Measurements from ENCODE around the gene SRCAP. TPM values are rescaled to one million over a fixed set of nuclear protein-coding genes. Genes with fewer than 3 reads are reported as not detected.

Gene SRCAP
- total RNA-seq, 1 donor from 2014 or later, result 4.6 TPM

DNA sequence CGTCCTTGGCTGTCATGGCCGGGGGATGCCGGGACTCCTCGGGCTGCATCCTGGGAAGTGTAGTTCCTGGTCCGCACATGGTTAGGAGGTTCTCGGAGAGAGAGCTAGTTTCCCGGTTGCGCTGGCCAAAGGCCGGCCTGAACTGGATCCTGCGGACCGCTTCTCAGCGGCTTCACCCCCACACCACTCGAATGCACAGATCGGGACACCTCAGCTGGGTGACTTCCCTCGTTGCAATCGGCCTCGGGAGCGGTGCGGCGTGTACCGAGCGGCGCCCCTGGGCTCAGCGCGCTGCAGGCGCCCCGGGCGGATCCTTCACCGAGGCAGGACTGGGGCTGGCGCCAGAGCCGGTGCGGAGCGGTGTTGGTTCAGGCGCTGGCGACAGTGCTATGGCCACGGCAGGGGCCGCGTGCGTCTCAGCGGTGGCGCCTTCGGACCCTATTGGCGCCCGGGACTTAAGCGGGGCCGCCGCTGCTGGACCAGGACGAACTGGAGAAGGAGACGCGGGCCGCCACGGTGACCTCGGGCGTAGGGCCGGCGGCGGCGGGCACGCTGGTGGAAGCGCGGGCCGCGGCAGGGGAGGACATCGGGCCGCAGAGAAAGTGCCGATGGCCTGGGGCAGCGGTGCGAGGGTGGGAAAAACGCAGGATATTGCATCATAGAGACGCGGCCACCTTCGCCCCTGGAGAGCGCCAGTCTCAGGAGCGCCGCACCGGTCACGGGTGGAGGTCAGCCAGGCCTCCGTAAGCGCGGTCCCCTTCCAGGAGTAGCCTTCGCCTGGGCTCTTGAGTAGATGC is 76.6 kb downstream of the SRCAP start:
- H3K27ac ChIP-seq, result peak overlapping the region; percentile 84
- peaks cover 11% of the 10 kb centered on the region for H3K4me1 ChIP-seq
- Mint-ChIP-seq H3K27me3 (ENCODE audit: insufficient read depth, low read depth) (peaks cover 19% of the 10 kb centered on the region), H3K9me3 (no peaks in the 10 kb centered on the region), H3K27ac (peak overlapping the region; percentile 90), H3K36me3 (peaks cover 24% of the 10 kb centered on the region), H3K4me3 (peak overlapping the region; percentile 96), H3K4me1 (peaks cover 26% of the 10 kb centered on the region)
- H3K4me3 ChIP-seq, result peak overlapping the region; percentile 79
- no peaks in the 10 kb centered on the region for H3K36me3 ChIP-seq
- peaks cover 50% of the 10 kb centered on the region for H4K20me1 ChIP-seq (ENCODE audit: low read depth)
- H3K9ac ChIP-seq, result peak overlapping the region; percentile 81
- peak overlapping the region; percentile 40 for H2AFZ ChIP-seq (replicated peaks)
- peak overlapping the region; percentile 100 for H3K4me2 ChIP-seq
- TF ChIP-seq EZH2 (IDR thresholded peaks at IDR 0.05), result no peak
- TF ChIP-seq EZH2phosphoT487 (IDR thresholded peaks at IDR 0.05), result no peak
- TF ChIP-seq, protein P1, sequence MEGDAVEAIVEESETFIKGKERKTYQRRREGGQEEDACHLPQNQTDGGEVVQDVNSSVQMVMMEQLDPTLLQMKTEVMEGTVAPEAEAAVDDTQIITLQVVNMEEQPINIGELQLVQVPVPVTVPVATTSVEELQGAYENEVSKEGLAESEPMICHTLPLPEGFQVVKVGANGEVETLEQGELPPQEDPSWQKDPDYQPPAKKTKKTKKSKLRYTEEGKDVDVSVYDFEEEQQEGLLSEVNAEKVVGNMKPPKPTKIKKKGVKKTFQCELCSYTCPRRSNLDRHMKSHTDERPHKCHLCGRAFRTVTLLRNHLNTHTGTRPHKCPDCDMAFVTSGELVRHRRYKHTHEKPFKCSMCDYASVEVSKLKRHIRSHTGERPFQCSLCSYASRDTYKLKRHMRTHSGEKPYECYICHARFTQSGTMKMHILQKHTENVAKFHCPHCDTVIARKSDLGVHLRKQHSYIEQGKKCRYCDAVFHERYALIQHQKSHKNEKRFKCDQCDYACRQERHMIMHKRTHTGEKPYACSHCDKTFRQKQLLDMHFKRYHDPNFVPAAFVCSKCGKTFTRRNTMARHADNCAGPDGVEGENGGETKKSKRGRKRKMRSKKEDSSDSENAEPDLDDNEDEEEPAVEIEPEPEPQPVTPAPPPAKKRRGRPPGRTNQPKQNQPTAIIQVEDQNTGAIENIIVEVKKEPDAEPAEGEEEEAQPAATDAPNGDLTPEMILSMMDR (IDR thresholded peaks at IDR 0.05), result no peak
- no peaks in the 10 kb centered on the region for H3K9me3 ChIP-seq (ENCODE audit: low read depth)
- DNase-seq (ENCODE audit: low spot score), result peak; percentile 94
- H3K27me3 ChIP-seq, result no peaks in the 10 kb centered on the region
- H3K79me2 ChIP-seq (ENCODE audit: low read depth), result peaks cover 9% of the 10 kb centered on the region
- peaks cover 52% of the 10 kb centered on the region for H3F3A ChIP-seq (ENCODE audit: low read depth)

DNA sequence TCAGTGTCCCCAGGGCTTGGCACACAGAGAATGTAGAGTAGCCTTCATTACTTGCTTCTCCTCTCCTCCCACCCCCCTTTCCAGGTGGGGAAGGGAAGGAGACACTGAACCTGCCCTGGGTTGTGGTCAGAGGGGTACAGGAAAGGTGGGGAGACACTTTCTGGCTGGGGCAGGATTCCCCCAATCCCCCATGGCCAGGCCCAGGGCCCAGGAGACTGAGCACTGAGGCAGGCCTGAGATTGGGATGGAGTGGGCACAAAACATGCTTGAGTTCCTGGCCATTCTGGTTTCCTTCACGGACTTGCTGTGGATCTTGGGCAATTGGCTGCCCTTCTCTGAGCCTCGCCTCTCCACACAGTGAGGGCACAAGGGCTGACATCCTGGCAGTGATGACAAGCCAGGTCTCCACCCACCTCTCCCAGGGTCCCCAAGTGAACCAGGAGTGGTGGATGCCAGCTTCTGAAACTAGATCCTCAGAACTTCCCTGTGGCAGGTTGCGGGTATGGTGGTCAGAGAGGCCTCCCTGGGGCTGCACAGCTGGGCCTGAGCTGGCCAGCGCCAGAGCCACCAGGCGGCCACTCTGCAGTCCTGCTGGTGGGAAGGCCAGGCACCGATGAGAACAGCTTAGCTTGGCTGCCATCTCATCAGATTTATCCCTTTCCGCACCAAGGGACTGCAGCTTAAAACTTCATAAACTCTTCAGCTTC is 78.8 kb downstream of the SRCAP start:
- Histone ChIP-seq H3K27ac (no peak overlapping the region), H3K27me3 (no peaks in the 10 kb centered on the region), H3K4me1 (peaks cover 11% of the 10 kb centered on the region), H4K20me1 (ENCODE audit: low read depth) (peaks cover 55% of the 10 kb centered on the region), H3K9ac (no peak overlapping the region), H3K4me3 (no peak overlapping the region), H3K9me3 (ENCODE audit: low read depth) (no peaks in the 10 kb centered on the region), H3F3A (ENCODE audit: low read depth) (peaks cover 56% of the 10 kb centered on the region), H2AFZ (replicated peaks) (no peak overlapping the region), H3K36me3 (no peaks in the 10 kb centered on the region), H3K4me2 (no peak overlapping the region), H3K79me2 (ENCODE audit: low read depth) (peaks cover 9% of the 10 kb centered on the region)
- TF ChIP-seq, protein P1 (IDR thresholded peaks at IDR 0.05), result no peak
- TF ChIP-seq EZH2phosphoT487 (IDR thresholded peaks at IDR 0.05), result no peak
- no peak for TF ChIP-seq EZH2 (IDR thresholded peaks at IDR 0.05)
- H3K36me3 Mint-ChIP-seq, result peaks cover 14% of the 10 kb centered on the region
- no peak for DNase-seq (ENCODE audit: low spot score)
- H3K9me3 Mint-ChIP-seq, result no peaks in the 10 kb centered on the region
- peaks cover 15% of the 10 kb centered on the region for H3K27me3 Mint-ChIP-seq (ENCODE audit: insufficient read depth, low read depth)
- peak overlapping the region; percentile 96 for H3K4me3 Mint-ChIP-seq
- no peak overlapping the region for H3K27ac Mint-ChIP-seq
- H3K4me1 Mint-ChIP-seq, result peaks cover 26% of the 10 kb centered on the region

DNA sequence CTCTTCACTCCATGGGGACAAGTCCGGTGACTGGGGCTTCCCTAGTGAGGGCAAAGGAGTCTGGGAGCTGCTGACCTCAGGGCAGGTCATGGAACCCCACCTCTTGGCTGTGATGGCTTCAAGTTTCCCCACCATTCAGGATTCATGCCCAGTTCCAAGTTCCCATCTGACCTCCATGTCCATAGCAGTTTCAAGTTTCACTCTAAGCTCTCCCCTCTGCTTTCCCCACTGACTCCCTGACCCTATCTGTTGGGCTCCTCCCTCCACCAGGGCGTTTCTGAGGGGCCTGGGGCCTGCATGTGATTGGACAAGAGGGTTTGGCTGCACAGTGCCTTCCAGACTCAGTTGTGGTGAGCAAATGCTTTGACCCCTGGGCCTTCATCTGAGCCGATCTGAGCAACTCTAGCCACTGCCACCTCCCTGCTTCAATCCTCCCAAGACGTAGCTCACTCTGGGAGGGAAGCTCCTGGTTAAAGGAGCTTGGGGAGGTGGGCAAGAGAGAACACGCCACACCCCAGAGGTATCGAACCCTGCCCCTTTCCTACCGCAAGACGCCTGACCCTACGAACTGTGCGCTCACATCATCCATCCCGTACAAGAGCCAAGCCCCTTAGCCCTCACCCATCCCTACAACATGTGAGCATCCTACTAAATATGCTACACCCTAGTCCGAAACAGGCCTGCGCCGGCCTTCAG is 79.7 kb downstream of the SRCAP start:
- no peak overlapping the region for H2AFZ ChIP-seq (replicated peaks)
- H3K79me2 ChIP-seq (ENCODE audit: low read depth), result peaks cover 9% of the 10 kb centered on the region
- H4K20me1 ChIP-seq (ENCODE audit: low read depth), result peaks cover 50% of the 10 kb centered on the region
- no peaks in the 10 kb centered on the region for H3K36me3 ChIP-seq
- H3K9me3 ChIP-seq (ENCODE audit: low read depth), result no peaks in the 10 kb centered on the region
- Mint-ChIP-seq H3K27me3 (ENCODE audit: insufficient read depth, low read depth) (peaks cover 16% of the 10 kb centered on the region), H3K4me1 (peaks cover 26% of the 10 kb centered on the region), H3K4me3 (peak overlapping the region; percentile 60), H3K27ac (peak overlapping the region; percentile 64), H3K36me3 (peaks cover 13% of the 10 kb centered on the region), H3K9me3 (no peaks in the 10 kb centered on the region)
- peaks cover 11% of the 10 kb centered on the region for H3K4me1 ChIP-seq
- H3F3A ChIP-seq (ENCODE audit: low read depth), result peaks cover 56% of the 10 kb centered on the region
- peak overlapping the region; percentile 42 for H3K9ac ChIP-seq
- H3K27ac ChIP-seq, result peak overlapping the region; percentile 46
- TF ChIP-seq, protein P1 (IDR thresholded peaks at IDR 0.05), result no peak
- TF ChIP-seq EZH2phosphoT487 (IDR thresholded peaks at IDR 0.05) (no peak), EZH2 (IDR thresholded peaks at IDR 0.05) (no peak)
- H3K4me3 ChIP-seq, result no peak overlapping the region
- H3K4me2 ChIP-seq, result no peak overlapping the region
- no peaks in the 10 kb centered on the region for H3K27me3 ChIP-seq
- DNase-seq (ENCODE audit: low spot score), result peak; percentile 52

All from neural progenitor cell (in vitro differentiated cells).